HepG2 (cell line): ENCODE data around the gene HDAC4. TPM values are rescaled to one million over a fixed set of nuclear protein-coding genes. Genes with fewer than 3 reads are reported as not detected.
"Not testable (repeated sequence)": the region's sequence is repeated elsewhere in the genome, so short reads cannot be mapped to it uniquely, and the experiment has no call there.

Source experiments
- ATAC-seq: fragments of 200-7000 bp; cut with Tn5 transposase; 3 replicates; pipeline ENCODE4 v1.9.1; 2020; ENCODE audit warnings: mild to moderate bottlenecking, moderate library complexity
- BruUV-seq: library from RNA; stranded (reverse); fragments of 400-500 nt; replicated peaks from 2 replicates; lab custom pipeline; 2021; lab: Mats Ljungman, UMichigan
- CTCF ChIA-PET: fragments of 300-600 bp; formaldehyde crosslinking; extraction: SDS; loops from one replicate; lab custom pipeline; 2021; ENCODE audit warnings: low total read pairs, inconsistent platforms, low intra/inter-chr PET ratio; lab: Yijun Ruan, JAX
- POLR2A ChIA-PET: fragments of 350-600 bp; sonication (Branson Sonifier 250); formaldehyde crosslinking; loops from one replicate; lab custom pipeline; 2020; ENCODE audit warnings: antibody characterized with exemption, inconsistent platforms; lab: Yijun Ruan, JAX
- DNase-seq: peaks from one replicate; pipeline ENCODE4 v3.0.0-alpha.2; 2015; ENCODE audit warnings: low spot score
- FAIRE-seq: peaks from 3 replicates; lab custom pipeline; 2011; peaks lifted over from hg19 to GRCh38; lab: Jason Lieb, UNC
- H2AFZ ChIP-seq: one replicate; pipeline ENCODE4 v1.6.1; 2011; ENCODE audit warnings: low read length, inconsistent platforms
- H3K27ac ChIP-seq: fragments of 300-600 bp; 3 replicates; pipeline ENCODE4 v1.8.0; 2011; ENCODE audit warnings: mixed run types, mild to moderate bottlenecking, mixed read lengths, low read length, inconsistent platforms; ENCODE audit not compliant: insufficient read depth; ENCODE audit errors: extremely low read length
- H3K27me3 ChIP-seq, 2 experiments: fragments of 200-600 bp in 1 of 2; 2 replicates in 1 of 2; 3 replicates in 1 of 2; pipeline versions ENCODE4 v1.6.0 to v1.8.0; 2011; ENCODE audit warnings: low read length in 2 of 2, mild to moderate bottlenecking in 2 of 2, moderate library complexity in 2 of 2, inconsistent platforms in 1 of 2; ENCODE audit not compliant: insufficient read depth in 2 of 2, control insufficient read depth in 1 of 2
- H3K36me3 ChIP-seq, 2 experiments: fragments of 200-600 bp in 1 of 2; replicated peaks in 1 of 2; 2 replicates in 1 of 2; 3 replicates in 1 of 2; pipeline versions ENCODE4 v1.5.1 to v1.8.0; 2011; ENCODE audit warnings: low read length in 2 of 2, inconsistent platforms in 1 of 2; ENCODE audit not compliant: insufficient read depth in 2 of 2, control insufficient read depth in 1 of 2
- H3K4me1 ChIP-seq: 2 replicates; pipeline ENCODE4 v1.5.1; 2012; ENCODE audit warnings: low read length, inconsistent platforms; ENCODE audit not compliant: insufficient read depth
- H3K4me2 ChIP-seq: 2 replicates; pipeline ENCODE4 v1.6.0; 2011; ENCODE audit warnings: low read depth, low read length, inconsistent platforms
- H3K4me3 ChIP-seq, 3 experiments: fragments of 200-600 bp in 1 of 3; sonication (generic), shearing (Covaris generic) in 1 of 3; replicated peaks in 1 of 3; 2 replicates each; pipeline ENCODE4 v1.5.1; 2011 to 2016; ENCODE audit warnings: low read length in 3 of 3, inconsistent platforms in 2 of 3, low read depth in 2 of 3, mild to moderate bottlenecking in 2 of 3, control low read depth in 1 of 3, mixed read lengths in 1 of 3; ENCODE audit not compliant: insufficient read depth in 1 of 3
- H3K79me2 ChIP-seq: one replicate; pipeline ENCODE4 v1.6.1; 2011; ENCODE audit warnings: low read length, inconsistent platforms; ENCODE audit not compliant: insufficient read depth
- H3K9ac ChIP-seq: 2 replicates; pipeline ENCODE4 v1.6.0; 2011; ENCODE audit warnings: mild to moderate bottlenecking, low read depth, low read length, inconsistent platforms; ENCODE audit not compliant: insufficient read depth
- H3K9me3 ChIP-seq: 2 replicates; pipeline ENCODE4 v1.5.1; 2012; ENCODE audit warnings: mild to moderate bottlenecking, low read length
- H4K20me1 ChIP-seq: 2 replicates; pipeline ENCODE4 v1.6.0; 2011; ENCODE audit warnings: inconsistent platforms, mild to moderate bottlenecking, low read length, moderate library complexity; ENCODE audit not compliant: insufficient read depth
- FOSL2 ChIP-seq: sonication (generic); formaldehyde crosslinking; IDR thresholded peaks from 2 replicates; pipeline ENCODE4 v1.4.0; 2020; ENCODE audit warnings: missing genetic modification reagents
- FOXA1 ChIP-seq, 2 experiments: fragments of 450-650 bp in 1 of 2; sonication (generic) in 1 of 2; formaldehyde crosslinking in 1 of 2; IDR thresholded peaks; 2 replicates each; pipeline versions ENCODE4 v1.4.0 to v1.6.1; 2016 to 2020; ENCODE audit warnings: missing genetic modification reagents in 1 of 2
- FOXK2 ChIP-seq: fragments of 450-650 bp; IDR thresholded peaks from 2 replicates; pipeline ENCODE4 v1.6.1; 2016
- HNRNPL ChIP-seq: fragments of 200-400 bp; formaldehyde crosslinking; IDR thresholded peaks from 2 replicates; pipeline ENCODE4 v1.6.1; 2017; ENCODE audit warnings: mild to moderate bottlenecking, low read depth, low read length
- MAFF ChIP-seq: IDR thresholded peaks from 2 replicates; pipeline ENCODE4 v1.6.1; 2011; ENCODE audit warnings: low read depth, low read length, improper control_type of control experiment
- MAFK ChIP-seq, 2 experiments: IDR thresholded peaks in 1 of 2; conservative IDR thresholded peaks in 1 of 2; 2 replicates each; pipeline ENCODE4 v1.6.1; 2011; ENCODE audit warnings: improper control_type of control experiment in 2 of 2, low read length in 2 of 2
- TBX3 ChIP-seq: fragments of 450-650 bp; IDR thresholded peaks from 2 replicates; pipeline ENCODE4 v1.6.1; 2017; ENCODE audit warnings: antibody characterized with exemption, mild to moderate bottlenecking, inconsistent platforms, borderline replicate concordance
- WGBS: methylation state at CpG from one replicate; pipeline ENCODE4 v1.1.6; 2017; ENCODE audit warnings: low lambda C conversion rate; 5-methylcytosine and 5-hydroxymethylcytosine counted together
- in situ Hi-C: cut with HindIII; loops from 2 replicates; pipeline ENCODE4 v1.10.0; 2017; ENCODE audit warnings: low pct_unique_long_range_greater_than_20kb; ENCODE audit not compliant: extremely low pct_ligation_motif_present
- intact Hi-C: fragments of 100-400 bp; cut with micrococcal nuclease; formaldehyde crosslinking; loops from one replicate; pipeline ENCODE4 v1.10.0; 2022; ENCODE audit not compliant: unreplicated experiment
- polyA plus RNA-seq, 8 experiments: library from polyadenylated mRNA; depleted of rRNA in 3 of 8; stranded (reverse) in 7 of 8; unstranded in 1 of 8; fragments of >200 nt; fragmentation: Illumina TruSeq in 4 of 8; extraction: Trizol in 4 of 8; gene quantifications; 2 replicates each; pipeline versions ENCODE4 v1.2.1 to v1.2.3, GENCODE V29; 2011 to 2016; ENCODE audit warnings: low read depth in 4 of 8, missing spikeins in 1 of 8, mixed read lengths in 1 of 8; ENCODE audit not compliant: insufficient read depth in 1 of 8
- total RNA-seq, 5 experiments: library from RNA; depleted of rRNA; stranded (reverse); fragments of >200 nt; fragmentation: Illumina TruSeq; extraction: Trizol; gene quantifications; 2 replicates each; pipeline ENCODE4 v1.2.3, GENCODE V29; 2016; ENCODE audit warnings: low read depth in 1 of 5
- TF ChIP-seq, protein P1 (sequence below): sonication (generic); formaldehyde crosslinking; IDR thresholded peaks from 2 replicates; pipeline ENCODE4 v1.9.0; 2021; ENCODE audit warnings: mild to moderate bottlenecking, missing genetic modification reagents
- TF ChIP-seq, protein P2 (sequence below): sonication (generic); formaldehyde crosslinking; IDR thresholded peaks from 2 replicates; pipeline ENCODE4 v1.4.0; 2020; ENCODE audit warnings: missing genetic modification reagents

The HDAC4 gene
- total and polyA plus RNA-seq, 2 of the 13 experiments (the other 11 are each of a cell fraction or from before 2014, with no cell fraction given) = 10.1 to 11.5 TPM

DNA sequence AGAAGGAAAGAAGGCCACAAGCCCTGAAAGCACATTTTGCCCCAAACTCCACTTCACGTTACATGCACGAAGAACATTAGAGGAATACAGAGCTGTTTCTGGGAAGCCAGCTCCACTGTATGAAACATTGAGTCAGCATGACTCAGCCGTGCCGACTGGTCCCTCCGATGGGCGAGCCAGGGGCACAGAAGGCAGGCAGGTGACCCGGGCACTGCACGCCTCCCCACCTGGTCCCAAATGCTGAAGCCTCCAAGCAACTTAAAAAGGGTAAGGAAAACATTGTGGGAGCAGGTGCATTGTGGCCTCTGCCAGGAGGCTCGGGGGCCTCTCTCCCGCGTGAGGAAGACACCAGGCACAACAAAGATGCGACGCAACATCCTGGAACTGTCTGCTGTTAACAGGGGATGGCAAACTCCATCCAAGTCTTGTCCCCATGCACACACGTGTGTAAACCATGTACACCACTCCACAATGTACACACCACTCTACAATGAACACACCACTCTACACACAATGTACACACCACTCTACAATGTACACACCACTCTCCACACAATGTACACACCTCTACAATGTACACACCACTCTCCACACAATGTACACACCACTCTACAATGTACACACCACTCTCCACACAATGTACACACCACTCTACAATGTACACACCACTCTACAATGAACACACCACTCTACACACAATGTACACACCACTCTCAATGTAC lies 120.4 kb downstream of the HDAC4 start:
- H3K9ac ChIP-seq, DNase-seq, H3K4me3 ChIP-seq, FAIRE-seq, in situ Hi-C loops, H3K4me2 ChIP-seq, intact Hi-C loops, H2AFZ ChIP-seq, H3K9me3 ChIP-seq, H3K27me3 ChIP-seq, H3K36me3 ChIP-seq, CTCF ChIA-PET, H3K27ac ChIP-seq, BruUV-seq, H3K79me2 ChIP-seq, POLR2A ChIA-PET, ATAC-seq: not testable (repeated sequence)
- Histone ChIP-seq H4K20me1 (peaks cover 61% of the 10 kb centered on the region), H3K4me1 (peaks cover 11% of the 10 kb centered on the region)
- TF ChIP-seq, protein P1, sequence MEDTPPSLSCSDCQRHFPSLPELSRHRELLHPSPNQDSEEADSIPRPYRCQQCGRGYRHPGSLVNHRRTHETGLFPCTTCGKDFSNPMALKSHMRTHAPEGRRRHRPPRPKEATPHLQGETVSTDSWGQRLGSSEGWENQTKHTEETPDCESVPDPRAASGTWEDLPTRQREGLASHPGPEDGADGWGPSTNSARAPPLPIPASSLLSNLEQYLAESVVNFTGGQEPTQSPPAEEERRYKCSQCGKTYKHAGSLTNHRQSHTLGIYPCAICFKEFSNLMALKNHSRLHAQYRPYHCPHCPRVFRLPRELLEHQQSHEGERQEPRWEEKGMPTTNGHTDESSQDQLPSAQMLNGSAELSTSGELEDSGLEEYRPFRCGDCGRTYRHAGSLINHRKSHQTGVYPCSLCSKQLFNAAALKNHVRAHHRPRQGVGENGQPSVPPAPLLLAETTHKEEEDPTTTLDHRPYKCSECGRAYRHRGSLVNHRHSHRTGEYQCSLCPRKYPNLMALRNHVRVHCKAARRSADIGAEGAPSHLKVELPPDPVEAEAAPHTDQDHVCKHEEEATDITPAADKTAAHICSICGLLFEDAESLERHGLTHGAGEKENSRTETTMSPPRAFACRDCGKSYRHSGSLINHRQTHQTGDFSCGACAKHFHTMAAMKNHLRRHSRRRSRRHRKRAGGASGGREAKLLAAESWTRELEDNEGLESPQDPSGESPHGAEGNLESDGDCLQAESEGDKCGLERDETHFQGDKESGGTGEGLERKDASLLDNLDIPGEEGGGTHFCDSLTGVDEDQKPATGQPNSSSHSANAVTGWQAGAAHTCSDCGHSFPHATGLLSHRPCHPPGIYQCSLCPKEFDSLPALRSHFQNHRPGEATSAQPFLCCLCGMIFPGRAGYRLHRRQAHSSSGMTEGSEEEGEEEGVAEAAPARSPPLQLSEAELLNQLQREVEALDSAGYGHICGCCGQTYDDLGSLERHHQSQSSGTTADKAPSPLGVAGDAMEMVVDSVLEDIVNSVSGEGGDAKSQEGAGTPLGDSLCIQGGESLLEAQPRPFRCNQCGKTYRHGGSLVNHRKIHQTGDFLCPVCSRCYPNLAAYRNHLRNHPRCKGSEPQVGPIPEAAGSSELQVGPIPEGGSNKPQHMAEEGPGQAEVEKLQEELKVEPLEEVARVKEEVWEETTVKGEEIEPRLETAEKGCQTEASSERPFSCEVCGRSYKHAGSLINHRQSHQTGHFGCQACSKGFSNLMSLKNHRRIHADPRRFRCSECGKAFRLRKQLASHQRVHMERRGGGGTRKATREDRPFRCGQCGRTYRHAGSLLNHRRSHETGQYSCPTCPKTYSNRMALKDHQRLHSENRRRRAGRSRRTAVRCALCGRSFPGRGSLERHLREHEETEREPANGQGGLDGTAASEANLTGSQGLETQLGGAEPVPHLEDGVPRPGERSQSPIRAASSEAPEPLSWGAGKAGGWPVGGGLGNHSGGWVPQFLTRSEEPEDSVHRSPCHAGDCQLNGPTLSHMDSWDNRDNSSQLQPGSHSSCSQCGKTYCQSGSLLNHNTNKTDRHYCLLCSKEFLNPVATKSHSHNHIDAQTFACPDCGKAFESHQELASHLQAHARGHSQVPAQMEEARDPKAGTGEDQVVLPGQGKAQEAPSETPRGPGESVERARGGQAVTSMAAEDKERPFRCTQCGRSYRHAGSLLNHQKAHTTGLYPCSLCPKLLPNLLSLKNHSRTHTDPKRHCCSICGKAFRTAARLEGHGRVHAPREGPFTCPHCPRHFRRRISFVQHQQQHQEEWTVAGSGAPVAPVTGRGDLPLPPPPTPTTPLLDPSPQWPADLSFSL (CRISPR knock-in tag) = peak; percentile 96
- peak; percentile 33; the same call in 1 of the 2 replicates for TF ChIP-seq FOSL2 (CRISPR knock-in tag)
- TF ChIP-seq MAFF = peak; percentile 31; the same call in 1 of the 2 replicates
- peak; percentile 76; the same call in 1 of the 2 replicates for TF ChIP-seq TBX3
- TF ChIP-seq, protein P2, sequence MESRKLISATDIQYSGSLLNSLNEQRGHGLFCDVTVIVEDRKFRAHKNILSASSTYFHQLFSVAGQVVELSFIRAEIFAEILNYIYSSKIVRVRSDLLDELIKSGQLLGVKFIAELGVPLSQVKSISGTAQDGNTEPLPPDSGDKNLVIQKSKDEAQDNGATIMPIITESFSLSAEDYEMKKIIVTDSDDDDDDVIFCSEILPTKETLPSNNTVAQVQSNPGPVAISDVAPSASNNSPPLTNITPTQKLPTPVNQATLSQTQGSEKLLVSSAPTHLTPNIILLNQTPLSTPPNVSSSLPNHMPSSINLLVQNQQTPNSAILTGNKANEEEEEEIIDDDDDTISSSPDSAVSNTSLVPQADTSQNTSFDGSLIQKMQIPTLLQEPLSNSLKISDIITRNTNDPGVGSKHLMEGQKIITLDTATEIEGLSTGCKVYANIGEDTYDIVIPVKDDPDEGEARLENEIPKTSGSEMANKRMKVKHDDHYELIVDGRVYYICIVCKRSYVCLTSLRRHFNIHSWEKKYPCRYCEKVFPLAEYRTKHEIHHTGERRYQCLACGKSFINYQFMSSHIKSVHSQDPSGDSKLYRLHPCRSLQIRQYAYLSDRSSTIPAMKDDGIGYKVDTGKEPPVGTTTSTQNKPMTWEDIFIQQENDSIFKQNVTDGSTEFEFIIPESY (CRISPR knock-in tag) = peak; percentile 82
- 0 out of 2 replicates have a peak, but pooled peaks have one; percentile 67 for TF ChIP-seq HNRNPL
- peak; percentile 96 for TF ChIP-seq FOXA1 (IDR thresholded peaks at IDR 0.05)
- TF ChIP-seq FOXA1 (CRISPR knock-in tag; IDR thresholded peaks at IDR 0.05) = peak; percentile 50
- peak in 1 of 2 experiments; percentile 55; a peak in 2 of 4 replicates for TF ChIP-seq MAFK (conservative IDR thresholded peaks at IDR 0.05 in 1 of 2, IDR thresholded peaks at IDR 0.05 in 1 of 2; ENCODE audit: low read length in 2 of 2)
- TF ChIP-seq FOXK2 = 0 out of 2 replicates have a peak, but pooled peaks have one; percentile 11
- 82% methylated on average over 14 of the region's 14 CpGs for WGBS
